Measurements from ENCODE around the gene NTSR1.

DNA sequence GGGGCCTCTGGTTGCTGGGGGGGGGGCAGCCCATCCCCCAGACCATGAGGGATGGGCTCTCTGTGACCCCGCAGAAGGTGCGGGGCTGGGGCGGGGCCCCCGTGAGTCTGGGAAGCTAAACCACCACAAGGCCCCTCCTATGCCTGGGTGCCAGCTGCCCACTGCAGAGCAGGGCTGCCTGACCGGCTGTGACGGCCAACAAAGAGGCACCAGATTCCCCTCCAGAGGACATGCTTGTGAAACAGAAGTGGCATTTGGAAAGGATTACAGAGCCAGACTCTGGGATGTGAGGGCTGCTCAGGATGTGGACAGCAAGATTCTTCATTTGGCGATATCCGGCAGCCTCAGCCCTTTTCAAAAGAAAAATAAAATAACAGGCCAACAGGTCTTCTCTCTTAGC is 16.5 kb upstream of the NTSR1 start:
- TF ChIP-seq POLR2A (IDR thresholded peaks at IDR 0.05) = no peak
- TF ChIP-seq, protein P1, sequence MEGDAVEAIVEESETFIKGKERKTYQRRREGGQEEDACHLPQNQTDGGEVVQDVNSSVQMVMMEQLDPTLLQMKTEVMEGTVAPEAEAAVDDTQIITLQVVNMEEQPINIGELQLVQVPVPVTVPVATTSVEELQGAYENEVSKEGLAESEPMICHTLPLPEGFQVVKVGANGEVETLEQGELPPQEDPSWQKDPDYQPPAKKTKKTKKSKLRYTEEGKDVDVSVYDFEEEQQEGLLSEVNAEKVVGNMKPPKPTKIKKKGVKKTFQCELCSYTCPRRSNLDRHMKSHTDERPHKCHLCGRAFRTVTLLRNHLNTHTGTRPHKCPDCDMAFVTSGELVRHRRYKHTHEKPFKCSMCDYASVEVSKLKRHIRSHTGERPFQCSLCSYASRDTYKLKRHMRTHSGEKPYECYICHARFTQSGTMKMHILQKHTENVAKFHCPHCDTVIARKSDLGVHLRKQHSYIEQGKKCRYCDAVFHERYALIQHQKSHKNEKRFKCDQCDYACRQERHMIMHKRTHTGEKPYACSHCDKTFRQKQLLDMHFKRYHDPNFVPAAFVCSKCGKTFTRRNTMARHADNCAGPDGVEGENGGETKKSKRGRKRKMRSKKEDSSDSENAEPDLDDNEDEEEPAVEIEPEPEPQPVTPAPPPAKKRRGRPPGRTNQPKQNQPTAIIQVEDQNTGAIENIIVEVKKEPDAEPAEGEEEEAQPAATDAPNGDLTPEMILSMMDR (IDR thresholded peaks at IDR 0.05) = no peak
